ENCODE results near the gene CFAP99.

The CFAP99 gene

DNA sequence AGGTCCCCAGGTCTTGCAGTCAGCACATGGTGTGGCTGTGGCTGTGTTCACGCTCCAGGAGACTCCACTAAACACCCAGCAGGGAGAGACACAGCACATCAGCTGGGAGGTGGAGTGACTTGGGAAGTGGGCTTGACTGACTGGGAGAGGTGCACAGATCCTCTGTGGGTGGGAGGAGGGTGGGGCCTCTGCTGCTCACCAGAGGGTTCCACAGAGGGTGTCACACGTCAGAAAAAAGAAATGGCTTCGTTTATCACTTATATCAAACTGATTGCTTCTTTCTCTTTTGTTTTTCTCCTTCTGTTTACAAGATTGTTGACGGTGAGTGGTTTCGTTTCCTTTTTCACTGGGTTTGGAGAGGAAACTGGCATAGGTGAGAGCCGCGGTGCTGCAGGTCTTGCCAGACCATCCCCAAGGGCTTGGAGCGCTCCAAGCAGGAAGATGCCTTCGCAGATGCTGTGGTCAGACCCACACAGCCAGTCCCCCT, 92.9 kb downstream of the CFAP99 start:
- no peak for DNase-seq

Data from suppressor macrophage treated with lipopolysaccharide for 1 hour (primary cell).